GM13977 (cell line): Measurements from ENCODE around the gene ZNF549.
"Not testable (repeated sequence)": the region's sequence is repeated elsewhere in the genome, so short reads cannot be mapped to it uniquely, and the experiment has no call there.

Source experiments
- DNase-seq: peaks from one replicate; pipeline ENCODE4 v3.0.0; 2012; ENCODE audit warnings: low spot score
- CTCF ChIP-seq: IDR thresholded peaks from 2 replicates; pipeline ENCODE4 v1.5.1; 2012; ENCODE audit warnings: mild to moderate bottlenecking, control low read depth; ENCODE audit not compliant: insufficient read depth; ENCODE audit errors: extremely low read depth, missing control alignments
- in situ Hi-C: fragments of 300-500 bp; cut with MboI; formaldehyde crosslinking; loops from one replicate; pipeline ENCODE4 v1.12.0; 2022; ENCODE audit warnings: low sequenced_read_pairs, low pct_unique_long_range_greater_than_20kb, mixed read lengths, inconsistent platforms; ENCODE audit not compliant: unreplicated experiment

ZNF549 gene

GRCh38 chr19:57527136-57527881, at the start of gene ZNF549:
TSS of gene ZNF549 (plus strand) at chr19:57527356. CDS start at chr19:57527574, 218 bp downstream.
- in situ Hi-C loops = no loop called here

GRCh38 chr19:57487477-57488298, 39.5 kb upstream of the ZNF549 start, which contains the start of gene ZNF419:
TSS of gene ZNF419 (plus strand) at chr19:57487750. CDS start at chr19:57487951, 201 bp downstream.
- peak; percentile 92 for DNase-seq
- in situ Hi-C loops = not testable (repeated sequence)

More at GRCh38 chr19:57527136-57527881, at the start of gene ZNF549:
- no peak for TF ChIP-seq CTCF
- DNase-seq = peak; percentile 95

GRCh38 chr19:57488299-57488644, 38.9 kb upstream of the ZNF549 start:
- in situ Hi-C loops, DNase-seq: not testable (repeated sequence)

- DNase-seq, in situ Hi-C loops: not testable (repeated sequence)
These were observed 27.9 kb upstream of the ZNF549 start for GRCh38 chr19:57499332-57499679.

- in situ Hi-C loops = not testable (repeated sequence)
- peak; percentile 93 for DNase-seq
These were observed 27.3 kb upstream of the ZNF549 start, which contains the start of gene ZNF773 for GRCh38 chr19:57499680-57500395. TSS of gene ZNF773 (plus strand) at chr19:57499938. CDS start at chr19:57500081, 143 bp downstream.

- in situ Hi-C loops, DNase-seq: not testable (repeated sequence)
These were observed 26.8 kb upstream of the ZNF549 start for GRCh38 chr19:57500400-57500799.

GRCh38 chr19:57506163-57506562, 21.0 kb upstream of the ZNF549 start:
- in situ Hi-C loops = no loop called here
- DNase-seq = no peak
- TF ChIP-seq CTCF = no peak

- in situ Hi-C loops = no loop called here
- no peak for DNase-seq
- TF ChIP-seq CTCF = no peak
These were observed 15.7 kb upstream of the ZNF549 start for GRCh38 chr19:57511484-57511883.

GRCh38 chr19:57512845-57513244, 14.3 kb upstream of the ZNF549 start:
- TF ChIP-seq CTCF = no peak
- no peak for DNase-seq
- in situ Hi-C loops = no loop called here
